SU-DHL-6 (cell line): ENCODE results near the gene MOV10.

Experiments used
- CTCF ChIP-seq: fragments of 200-600 bp; sonication (generic); IDR thresholded peaks from one replicate; pipeline ENCODE4 v1.5.1; 2017; ENCODE audit warnings: antibody characterized with exemption, mild to moderate bottlenecking, low read length, moderate library complexity; ENCODE audit not compliant: insufficient read depth, poor library complexity, severe bottlenecking
- EZH2phosphoT487 ChIP-seq: fragments of 200-600 bp; sonication (generic), shearing (Covaris generic); conservative IDR thresholded peaks from 2 replicates; pipeline ENCODE4 v1.6.1; 2018; ENCODE audit warnings: mild to moderate bottlenecking, antibody characterized with exemption, low read length, moderate library complexity, mixed read lengths

GRCh38 chr1:112744009-112744578 lies 69.6 kb downstream of the MOV10 start:
- TF ChIP-seq CTCF (no peak), EZH2phosphoT487 (no peak)
